ENCODE results near the gene ME3.
"Not testable (repeated sequence)": the region's sequence is repeated elsewhere in the genome, so short reads cannot be mapped to it uniquely, and the experiment has no call there.

The ME3 gene

DNA sequence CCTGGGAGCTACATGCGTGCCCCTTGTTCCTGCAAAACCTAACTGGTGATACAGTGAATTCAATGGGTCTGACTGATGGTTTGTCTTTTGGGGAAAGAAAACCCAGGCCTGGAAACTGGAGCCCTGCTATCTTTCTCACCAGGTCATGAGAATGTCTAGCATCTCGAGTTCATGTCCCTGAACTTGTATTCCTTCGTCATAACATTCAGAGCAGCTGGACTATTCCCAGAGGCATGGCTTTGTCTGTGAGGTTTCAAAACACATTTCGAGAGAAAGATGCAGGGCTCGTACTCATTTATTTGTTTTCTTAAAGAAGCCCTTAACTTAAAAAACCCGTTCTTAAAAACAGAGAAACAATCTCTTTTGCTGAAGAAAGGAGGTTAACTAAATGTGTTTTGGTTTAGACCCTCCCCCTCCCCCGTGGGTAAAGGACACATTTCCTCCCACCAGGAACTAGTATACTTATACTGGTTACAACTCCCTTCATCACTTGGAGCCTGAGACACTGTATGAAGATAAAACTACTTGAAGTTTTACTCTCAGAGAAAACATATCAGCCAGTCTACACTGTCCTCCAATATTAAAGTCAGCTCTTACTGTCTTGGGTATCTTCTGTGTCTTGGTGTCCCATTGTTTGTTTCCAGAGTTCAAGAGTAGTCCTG, 43.2 kb downstream of the ME3 start:
- Mint-ChIP-seq H3K27ac (no peak overlapping the region), H3K36me3 (ENCODE audit: low read depth) (peaks cover 2% of the 10 kb centered on the region), H3K4me1 (ENCODE audit: low read depth) (peaks cover 14% of the 10 kb centered on the region), H3K4me3 (no peak overlapping the region), H3K27me3 (ENCODE audit: low read depth) (peaks cover 14% of the 10 kb centered on the region), H3K9me3 (no peaks in the 10 kb centered on the region)

DNA sequence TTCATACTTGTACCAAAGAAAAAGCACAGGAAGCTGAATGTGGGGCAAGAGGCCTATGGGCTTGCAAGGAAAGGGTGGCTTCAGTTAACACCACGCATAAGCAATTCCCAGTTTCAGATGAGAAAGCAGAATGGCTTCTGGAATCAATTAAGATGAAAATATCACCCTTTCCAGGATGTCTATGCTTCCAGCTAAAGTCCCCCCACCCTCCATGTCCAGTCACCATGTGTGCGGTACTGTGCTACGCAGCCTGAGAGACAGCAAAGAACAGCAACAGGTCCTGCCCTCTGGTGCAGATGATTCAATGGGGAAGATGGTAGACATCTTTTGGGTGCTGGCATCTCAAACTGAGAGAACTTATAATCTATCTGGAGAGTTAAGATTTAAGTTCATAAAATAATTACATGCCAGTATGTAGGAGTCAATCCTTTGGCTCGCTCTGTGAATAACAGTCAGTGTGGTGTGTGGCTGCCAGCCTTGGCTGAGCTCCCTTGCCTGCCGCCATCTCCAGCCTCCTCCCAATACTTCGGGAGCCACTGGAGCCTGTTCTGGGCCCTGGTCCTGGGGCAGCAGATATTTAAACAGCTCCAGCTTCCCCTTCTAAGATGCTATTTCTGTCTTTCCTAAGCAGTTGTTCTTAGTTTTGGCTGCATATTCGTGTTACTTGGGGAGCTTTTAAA, 44.5 kb downstream of the ME3 start:
- no peaks in the 10 kb centered on the region for H3K9me3 Mint-ChIP-seq
- no peak overlapping the region for H3K4me3 Mint-ChIP-seq
- H3K27me3 Mint-ChIP-seq (ENCODE audit: low read depth), result peaks cover 13% of the 10 kb centered on the region
- H3K36me3 Mint-ChIP-seq (ENCODE audit: low read depth), result no peaks in the 10 kb centered on the region
- H3K27ac Mint-ChIP-seq, result no peak overlapping the region
- peaks cover 7% of the 10 kb centered on the region for H3K4me1 Mint-ChIP-seq (ENCODE audit: low read depth)

DNA sequence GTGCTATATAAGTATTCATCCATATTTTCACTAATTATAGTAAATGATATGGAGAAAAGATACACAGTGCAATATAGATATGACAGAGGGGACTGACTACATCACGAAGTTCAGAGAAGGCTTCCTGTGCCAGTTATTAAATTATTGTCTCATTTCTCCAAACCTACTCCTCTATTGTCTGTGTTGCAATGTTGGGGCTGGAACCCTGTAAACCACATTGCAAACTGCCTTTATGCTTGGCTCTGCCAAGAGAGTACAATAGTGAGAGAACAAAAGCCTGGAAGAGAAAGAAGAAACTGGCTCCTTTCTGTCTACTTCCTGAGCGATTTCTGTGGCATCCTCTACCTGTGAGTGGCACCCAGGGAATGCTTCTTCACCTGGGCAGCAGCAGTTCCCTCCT, 46.4 kb downstream of the ME3 start:
- Mint-ChIP-seq H3K36me3 (ENCODE audit: low read depth) (no peaks in the 10 kb centered on the region), H3K27me3 (ENCODE audit: low read depth) (peaks cover 8% of the 10 kb centered on the region), H3K27ac (no peak overlapping the region), H3K9me3 (peaks cover 3% of the 10 kb centered on the region), H3K4me3 (no peak overlapping the region), H3K4me1 (ENCODE audit: low read depth) (no peaks in the 10 kb centered on the region)

DNA sequence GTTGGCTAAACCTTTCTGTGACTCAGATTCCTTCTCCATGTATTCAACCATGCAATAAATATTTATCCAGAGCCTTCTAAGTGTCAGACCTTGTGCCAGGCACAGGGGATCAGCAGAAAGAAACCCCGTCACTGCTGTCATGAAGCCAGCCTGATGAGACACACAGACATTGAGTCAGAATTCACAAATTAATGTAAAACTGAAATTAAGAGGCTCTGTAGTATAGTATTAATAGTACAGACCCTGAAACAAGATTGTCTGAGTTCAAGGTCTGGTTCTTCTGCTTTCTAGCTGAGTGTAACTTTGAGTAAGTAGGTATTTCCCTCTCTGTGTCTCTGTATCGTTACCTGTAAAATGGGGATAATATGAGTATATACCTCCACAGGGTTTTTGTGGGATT, 46.9 kb downstream of the ME3 start:
- Mint-ChIP-seq H3K4me3 (no peak overlapping the region), H3K4me1 (ENCODE audit: low read depth) (no peaks in the 10 kb centered on the region), H3K27ac (no peak overlapping the region), H3K27me3 (ENCODE audit: low read depth) (peaks cover 5% of the 10 kb centered on the region), H3K36me3 (ENCODE audit: low read depth) (no peaks in the 10 kb centered on the region), H3K9me3 (peaks cover 3% of the 10 kb centered on the region)

DNA sequence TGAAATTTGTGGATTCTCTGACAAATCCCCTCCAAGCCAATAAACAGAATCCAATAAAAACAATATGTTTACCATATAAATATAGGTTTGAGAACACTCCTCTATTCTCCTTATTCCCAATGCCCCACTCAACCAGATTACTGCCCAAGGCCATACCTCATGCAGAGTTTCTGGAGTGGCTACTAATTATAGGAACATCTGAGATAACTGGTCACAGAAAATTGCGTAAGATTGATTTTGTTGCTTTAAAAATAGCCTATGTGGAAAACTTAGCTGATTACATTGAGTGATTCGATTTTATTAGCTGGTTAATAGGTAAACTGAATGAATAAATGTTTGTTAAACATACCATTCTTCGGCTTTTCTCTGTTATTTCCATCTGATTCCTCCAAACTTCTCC, 48.0 kb downstream of the ME3 start:
- H3K27ac Mint-ChIP-seq, result no peak overlapping the region
- peaks cover 6% of the 10 kb centered on the region for H3K9me3 Mint-ChIP-seq
- H3K4me3 Mint-ChIP-seq, result no peak overlapping the region
- H3K4me1 Mint-ChIP-seq (ENCODE audit: low read depth), result no peaks in the 10 kb centered on the region
- no peaks in the 10 kb centered on the region for H3K36me3 Mint-ChIP-seq (ENCODE audit: low read depth)
- peaks cover 5% of the 10 kb centered on the region for H3K27me3 Mint-ChIP-seq (ENCODE audit: low read depth)

DNA sequence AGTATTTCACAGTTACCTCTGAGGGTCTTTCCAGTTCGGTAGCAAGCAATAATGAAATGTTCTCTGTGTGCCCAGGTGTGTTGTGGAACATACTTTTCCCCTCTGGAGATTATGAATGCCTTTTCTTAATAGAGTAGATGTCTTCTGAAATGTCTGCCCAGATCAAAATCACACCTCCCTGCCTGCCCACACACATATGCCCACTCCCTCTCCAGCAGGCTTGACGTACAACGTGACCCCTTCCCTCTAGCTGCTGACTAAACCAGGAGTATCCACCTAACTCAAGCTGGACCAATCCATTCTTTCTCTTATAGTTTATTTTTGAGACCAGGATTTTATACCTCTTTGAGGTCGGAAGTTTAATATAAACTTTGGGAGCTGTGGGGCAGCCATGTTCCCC, 48.7 kb downstream of the ME3 start:
- no peak overlapping the region for H3K4me3 Mint-ChIP-seq
- H3K4me1 Mint-ChIP-seq (ENCODE audit: low read depth), result no peaks in the 10 kb centered on the region

DNA sequence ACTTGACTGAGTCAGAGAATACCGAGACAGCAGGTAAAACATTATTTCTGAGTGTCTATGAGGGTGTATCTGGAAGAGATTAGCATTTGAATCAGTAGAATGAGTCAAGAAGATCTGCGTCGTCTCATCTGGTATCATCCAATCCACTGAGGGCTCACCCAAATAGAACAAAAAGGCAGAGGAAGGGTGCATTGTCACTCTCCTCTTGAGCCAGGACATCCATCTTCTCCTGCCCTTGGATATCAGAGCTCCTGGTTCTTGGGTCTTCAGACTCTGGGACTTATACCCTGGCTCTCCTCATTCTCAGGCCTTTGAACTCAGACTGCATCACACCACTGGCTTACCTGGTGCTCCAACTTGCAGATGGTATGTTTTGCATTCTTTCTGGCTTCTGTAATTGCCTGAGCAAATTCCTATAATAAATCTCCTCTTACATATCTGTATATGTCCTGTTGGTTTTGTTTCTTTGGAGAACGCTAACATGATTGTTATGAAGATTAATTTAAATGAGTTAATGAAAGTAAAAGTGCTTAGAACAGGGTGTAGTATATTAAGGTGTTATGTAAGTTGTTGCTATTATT, 49.3 kb downstream of the ME3 start:
- Mint-ChIP-seq H3K27me3 (ENCODE audit: low read depth) (peaks cover 5% of the 10 kb centered on the region), H3K4me1 (ENCODE audit: low read depth) (no peaks in the 10 kb centered on the region), H3K36me3 (ENCODE audit: low read depth) (no peaks in the 10 kb centered on the region), H3K4me3 (no peak overlapping the region), H3K27ac (no peak overlapping the region), H3K9me3 (peaks cover 12% of the 10 kb centered on the region)

More for the DNA sequence above, 48.7 kb downstream of the ME3 start:
- peaks cover 5% of the 10 kb centered on the region for H3K27me3 Mint-ChIP-seq (ENCODE audit: low read depth)
- no peak overlapping the region for H3K27ac Mint-ChIP-seq
- no peaks in the 10 kb centered on the region for H3K36me3 Mint-ChIP-seq (ENCODE audit: low read depth)
- H3K9me3 Mint-ChIP-seq, result peaks cover 12% of the 10 kb centered on the region

DNA sequence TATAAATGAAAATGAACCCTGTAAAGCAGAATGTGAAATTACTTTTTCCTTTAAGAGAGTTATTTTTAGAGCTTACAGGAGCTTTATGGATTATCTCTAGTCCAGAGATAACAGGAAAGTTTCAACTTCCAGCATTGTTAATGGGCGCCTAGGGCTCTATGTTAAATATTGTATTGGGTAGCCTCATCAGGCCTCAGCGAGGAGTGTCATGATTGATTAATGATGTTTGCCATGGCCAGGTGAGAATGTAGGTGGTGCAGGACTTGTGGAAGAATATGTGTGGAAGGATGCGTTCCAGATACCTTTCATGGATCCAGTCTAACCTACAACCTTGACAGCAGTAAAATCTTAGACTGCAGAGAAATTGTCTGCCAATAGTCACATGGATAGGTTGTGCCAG, 50.6 kb downstream of the ME3 start:
- H3K4me1 Mint-ChIP-seq (ENCODE audit: low read depth), result no peaks in the 10 kb centered on the region
- peaks cover 12% of the 10 kb centered on the region for H3K9me3 Mint-ChIP-seq
- no peak overlapping the region for H3K27ac Mint-ChIP-seq
- H3K27me3 Mint-ChIP-seq (ENCODE audit: low read depth), result peaks cover 5% of the 10 kb centered on the region
- no peaks in the 10 kb centered on the region for H3K36me3 Mint-ChIP-seq (ENCODE audit: low read depth)
- no peak overlapping the region for H3K4me3 Mint-ChIP-seq

DNA sequence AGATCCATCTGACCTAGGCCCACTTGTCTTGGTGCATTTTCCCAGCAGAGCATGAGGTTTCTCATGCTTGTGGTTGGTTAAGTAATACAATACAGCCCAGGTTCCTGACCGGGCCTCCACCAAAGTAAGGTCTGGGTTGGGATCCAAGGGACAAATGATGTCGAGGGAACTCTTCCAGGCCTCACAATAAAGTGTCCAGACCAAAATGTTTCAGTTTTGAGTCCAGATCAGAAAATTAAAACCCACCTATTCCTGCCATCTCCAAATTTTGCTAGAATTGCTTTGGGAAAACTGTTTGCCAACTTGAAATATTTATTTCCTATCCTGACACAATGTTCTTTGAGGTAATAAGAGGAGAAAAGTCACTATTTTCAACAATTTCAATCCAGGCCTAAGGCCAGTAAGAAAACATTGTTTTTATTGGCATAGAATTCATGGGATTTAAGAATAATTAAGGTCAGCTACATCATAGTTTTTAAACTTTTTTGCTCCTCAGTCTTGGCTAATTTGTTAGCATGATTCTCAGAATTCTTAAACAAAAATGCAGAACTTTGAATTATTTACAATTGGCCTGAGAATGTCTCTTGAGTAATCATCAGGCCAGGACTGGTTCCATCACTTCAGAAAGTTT, 51.4 kb downstream of the ME3 start:
- Mint-ChIP-seq H3K27ac (no peak overlapping the region), H3K4me3 (no peak overlapping the region), H3K9me3 (peaks cover 12% of the 10 kb centered on the region)

DNA sequence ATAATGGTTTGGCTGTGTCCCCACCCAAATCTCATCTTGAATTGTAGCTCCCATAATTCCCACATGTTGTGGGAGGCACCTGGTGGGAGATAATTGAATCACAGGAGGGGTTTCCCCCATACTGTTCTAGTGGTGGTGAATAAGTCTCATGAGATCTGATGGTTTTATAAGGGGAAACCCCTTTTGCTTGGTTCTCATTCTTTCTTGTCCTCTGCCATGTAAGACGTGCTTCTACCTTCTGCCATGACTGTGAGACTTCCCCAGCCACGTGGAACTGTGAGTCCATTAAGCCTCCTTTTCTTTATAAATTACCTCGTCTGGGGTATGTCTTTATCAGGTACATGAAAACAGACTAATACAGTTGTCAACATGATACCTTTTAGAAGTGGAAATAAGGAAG, 53.0 kb downstream of the ME3 start:
- not testable (repeated sequence) for H3K4me3 Mint-ChIP-seq; H3K4me1 Mint-ChIP-seq (ENCODE audit: low read depth); H3K36me3 Mint-ChIP-seq (ENCODE audit: low read depth); H3K27me3 Mint-ChIP-seq (ENCODE audit: low read depth); H3K27ac Mint-ChIP-seq
- H3K9me3 Mint-ChIP-seq, result peaks cover 22% of the 10 kb centered on the region

More for the DNA sequence above, 51.4 kb downstream of the ME3 start:
- H3K4me1 Mint-ChIP-seq (ENCODE audit: low read depth), result no peaks in the 10 kb centered on the region
- H3K27me3 Mint-ChIP-seq (ENCODE audit: low read depth), result peaks cover 5% of the 10 kb centered on the region
- H3K36me3 Mint-ChIP-seq (ENCODE audit: low read depth), result peaks cover 2% of the 10 kb centered on the region

DNA sequence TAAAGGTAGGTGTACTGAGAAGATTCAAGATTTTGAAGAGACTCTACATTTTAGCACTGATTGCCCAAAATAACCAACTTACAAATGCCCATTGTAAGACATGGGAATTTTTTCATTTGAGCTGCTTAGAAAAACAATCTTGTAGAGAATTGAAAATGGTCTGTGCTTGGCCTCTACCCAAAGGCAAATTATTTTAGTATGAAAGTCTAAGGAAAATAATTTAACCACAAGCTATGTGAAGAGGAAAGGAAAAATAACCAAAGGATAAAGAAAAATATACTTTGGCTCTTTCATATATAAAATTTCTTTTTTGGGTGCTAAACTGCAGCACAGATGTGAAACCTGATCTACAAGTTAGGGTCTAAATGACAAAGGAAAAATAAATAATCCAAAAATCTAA, 54.9 kb downstream of the ME3 start:
- Mint-ChIP-seq H3K9me3 (peaks cover 29% of the 10 kb centered on the region), H3K27ac (no peak overlapping the region), H3K4me1 (ENCODE audit: low read depth) (no peaks in the 10 kb centered on the region), H3K4me3 (no peak overlapping the region), H3K36me3 (ENCODE audit: low read depth) (peaks cover 2% of the 10 kb centered on the region), H3K27me3 (ENCODE audit: low read depth) (peaks cover 10% of the 10 kb centered on the region)

DNA sequence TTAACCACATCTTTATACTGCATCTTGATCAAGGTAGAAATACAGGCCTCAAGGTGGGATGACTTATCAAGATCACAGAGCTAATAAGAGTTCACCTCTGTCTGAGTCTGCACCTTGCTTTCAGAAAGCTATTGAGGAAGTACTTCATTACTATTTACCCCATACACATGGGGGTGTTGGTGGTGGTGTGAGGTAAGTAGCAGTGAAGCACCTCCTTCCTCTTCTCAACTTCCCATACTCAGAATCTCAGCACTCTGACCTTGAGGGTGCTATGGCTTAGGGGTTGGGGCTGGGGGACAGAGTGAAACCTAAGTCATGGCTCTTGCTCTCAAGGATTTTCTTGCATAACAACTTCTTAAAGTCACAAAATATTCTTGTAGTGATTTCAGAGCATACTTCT, 56.9 kb downstream of the ME3 start:
- no peaks in the 10 kb centered on the region for H3K4me1 Mint-ChIP-seq (ENCODE audit: low read depth)
- peaks cover 25% of the 10 kb centered on the region for H3K9me3 Mint-ChIP-seq
- peaks cover 10% of the 10 kb centered on the region for H3K27me3 Mint-ChIP-seq (ENCODE audit: low read depth)
- no peak overlapping the region for H3K4me3 Mint-ChIP-seq
- H3K36me3 Mint-ChIP-seq (ENCODE audit: low read depth), result peaks cover 2% of the 10 kb centered on the region
- H3K27ac Mint-ChIP-seq, result no peak overlapping the region

DNA sequence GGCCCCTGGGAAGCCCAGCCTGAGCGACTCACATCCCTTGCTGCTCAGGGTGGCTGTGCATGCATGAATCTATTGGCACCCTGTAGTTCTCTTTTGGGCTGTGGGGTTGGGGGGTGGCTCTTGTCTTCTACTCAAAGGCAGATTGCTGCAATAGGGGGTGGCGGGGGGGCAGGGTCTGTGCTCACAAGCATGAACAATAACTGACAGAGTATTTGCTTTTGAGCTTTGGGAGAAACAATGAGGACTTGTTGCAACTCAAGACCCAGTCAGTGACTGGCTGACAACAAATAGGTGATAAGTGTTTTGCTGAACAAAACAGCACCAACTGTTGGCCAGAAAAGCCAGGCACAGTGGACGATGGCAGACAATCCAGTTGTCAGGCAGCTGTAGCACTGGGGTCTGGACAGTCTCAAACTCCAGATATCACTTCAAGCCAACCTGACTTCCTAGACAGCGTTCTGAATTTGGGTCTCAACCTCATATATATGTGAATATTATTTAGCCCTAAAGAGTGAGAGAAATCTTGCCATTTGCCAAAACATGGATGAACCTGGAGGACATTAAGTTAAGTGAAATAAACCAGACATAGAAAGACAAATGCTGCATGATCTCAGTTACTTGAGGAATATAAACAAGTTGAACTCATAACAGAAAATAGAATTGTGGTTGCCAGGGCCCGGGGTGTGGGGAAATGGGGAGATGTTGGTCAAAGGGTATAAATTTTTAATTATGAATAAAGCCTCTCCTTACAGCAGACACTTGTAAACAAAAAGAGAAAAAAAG, 61.7 kb downstream of the ME3 start:
- Mint-ChIP-seq H3K4me3 (no peak overlapping the region), H3K4me1 (ENCODE audit: low read depth) (peaks cover 22% of the 10 kb centered on the region), H3K27ac (no peak overlapping the region), H3K36me3 (ENCODE audit: low read depth) (no peaks in the 10 kb centered on the region), H3K27me3 (ENCODE audit: low read depth) (peaks cover 10% of the 10 kb centered on the region), H3K9me3 (peaks cover 16% of the 10 kb centered on the region)

DNA sequence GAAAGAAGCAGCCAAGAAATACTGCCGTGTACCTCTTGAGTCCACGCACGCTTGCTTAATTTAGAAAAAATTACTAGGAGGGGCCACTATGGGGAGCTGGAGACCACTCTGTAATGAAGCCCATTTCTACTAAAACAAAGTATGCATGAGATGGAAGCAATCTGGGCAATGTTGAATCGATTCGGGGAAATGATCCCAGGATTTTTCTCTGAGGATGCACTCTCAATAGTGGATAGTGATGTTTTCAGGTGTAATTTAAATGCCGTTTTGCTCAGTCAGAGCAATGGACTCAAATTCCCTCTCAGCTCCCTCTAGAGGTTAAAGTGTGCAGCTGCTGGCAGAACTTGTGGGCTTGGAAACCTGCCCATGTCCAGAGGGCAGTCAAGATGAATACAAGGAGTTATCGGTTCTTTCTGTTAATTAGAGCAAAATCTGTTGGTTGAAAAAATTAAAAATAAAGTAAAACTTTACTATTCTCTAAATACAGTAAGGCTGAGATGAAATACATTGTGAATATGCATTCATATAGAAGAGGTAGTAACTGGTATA, 64.1 kb downstream of the ME3 start:
- H3K9me3 Mint-ChIP-seq, result peaks cover 3% of the 10 kb centered on the region
- H3K27me3 Mint-ChIP-seq (ENCODE audit: low read depth), result peaks cover 7% of the 10 kb centered on the region
- H3K4me3 Mint-ChIP-seq, result no peak overlapping the region
- H3K4me1 Mint-ChIP-seq (ENCODE audit: low read depth), result peaks cover 23% of the 10 kb centered on the region
- H3K36me3 Mint-ChIP-seq (ENCODE audit: low read depth), result no peaks in the 10 kb centered on the region
- no peak overlapping the region for H3K27ac Mint-ChIP-seq

All from T-helper 1 cell treated with Interleukin-12 subunit alpha and Interleukin-12 subunit beta and Interleukin-4 antibody, amounts not matched to agents 30 μg/mL and 1 μg/mL, for 36 hours (primary cell).